ENCODE results near the gene FXYD1. TPM values are rescaled to one million over a fixed set of nuclear protein-coding genes. Genes with fewer than 3 reads are reported as not detected.
A peak's percentile ranks its signal among the peaks of the same experiment; 100 is the strongest.

FXYD1 gene
- total and polyA plus RNA-seq, 8 donors: 7.5 to 193 (median 24.0) TPM; not detected in 1

DNA sequence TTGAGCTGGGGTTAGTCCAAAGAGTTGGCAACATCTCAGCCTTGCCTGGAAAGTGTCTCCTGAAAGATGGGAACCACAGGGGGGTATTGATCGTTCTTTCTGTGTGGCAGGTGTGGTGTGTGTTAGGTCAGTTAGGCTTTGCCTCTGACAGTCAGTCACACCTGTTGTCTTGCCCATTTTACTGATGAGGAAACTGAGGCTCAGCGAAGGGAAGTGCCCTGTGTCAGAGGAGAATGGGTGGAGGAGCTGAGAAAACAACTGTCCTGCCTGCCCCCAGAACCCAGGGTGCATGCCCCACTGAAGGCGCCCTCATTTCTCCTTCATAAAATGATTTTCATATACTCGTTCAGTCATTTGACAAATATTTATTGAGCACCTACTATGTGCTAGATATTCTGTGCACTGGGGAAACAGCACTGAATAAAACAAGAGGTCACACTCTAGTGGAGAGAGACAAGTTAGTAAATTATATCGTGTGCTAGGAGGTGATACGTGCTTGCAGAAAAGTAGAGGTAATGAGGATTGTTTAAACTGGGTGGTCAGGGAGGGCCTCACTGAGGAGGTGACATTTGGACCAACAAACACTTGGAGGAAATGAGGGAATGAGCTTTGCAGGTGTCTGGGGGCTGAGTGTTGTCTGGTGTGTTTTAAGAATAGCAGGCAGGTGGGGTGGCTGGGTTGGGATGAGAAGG, 17.5 kb downstream of the FXYD1 start:
- intact Hi-C loops (cut with DNase I; ENCODE audit: low total_unique reads): no loop called here
- TF ChIP-seq EP300 (IDR thresholded peaks at IDR 0.05) (no peak), POLR2AphosphoS5 (IDR thresholded peaks at IDR 0.05) (no peak), POLR2A (IDR thresholded peaks at IDR 0.05) (no peak)
- TF ChIP-seq, protein P1, sequence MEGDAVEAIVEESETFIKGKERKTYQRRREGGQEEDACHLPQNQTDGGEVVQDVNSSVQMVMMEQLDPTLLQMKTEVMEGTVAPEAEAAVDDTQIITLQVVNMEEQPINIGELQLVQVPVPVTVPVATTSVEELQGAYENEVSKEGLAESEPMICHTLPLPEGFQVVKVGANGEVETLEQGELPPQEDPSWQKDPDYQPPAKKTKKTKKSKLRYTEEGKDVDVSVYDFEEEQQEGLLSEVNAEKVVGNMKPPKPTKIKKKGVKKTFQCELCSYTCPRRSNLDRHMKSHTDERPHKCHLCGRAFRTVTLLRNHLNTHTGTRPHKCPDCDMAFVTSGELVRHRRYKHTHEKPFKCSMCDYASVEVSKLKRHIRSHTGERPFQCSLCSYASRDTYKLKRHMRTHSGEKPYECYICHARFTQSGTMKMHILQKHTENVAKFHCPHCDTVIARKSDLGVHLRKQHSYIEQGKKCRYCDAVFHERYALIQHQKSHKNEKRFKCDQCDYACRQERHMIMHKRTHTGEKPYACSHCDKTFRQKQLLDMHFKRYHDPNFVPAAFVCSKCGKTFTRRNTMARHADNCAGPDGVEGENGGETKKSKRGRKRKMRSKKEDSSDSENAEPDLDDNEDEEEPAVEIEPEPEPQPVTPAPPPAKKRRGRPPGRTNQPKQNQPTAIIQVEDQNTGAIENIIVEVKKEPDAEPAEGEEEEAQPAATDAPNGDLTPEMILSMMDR (IDR thresholded peaks at IDR 0.05): no peak
- H3K36me3 ChIP-seq: peaks cover 7 to 39% (median 37%) of the 10 kb centered on the region in 4 donors
- H3K9me3 ChIP-seq: no peaks in the 10 kb centered on the region
- no peak for DNase-seq
- peak overlapping the region in 3 of 5 donors; percentile 78 to 90 (median 85) for H3K27ac ChIP-seq
- H3K4me3 ChIP-seq: peak overlapping the region; percentile 54 to 82 (median 70)
- H3K27me3 ChIP-seq: peaks cover 0 to 51% (median 9%) of the 10 kb centered on the region in 3 donors
- peaks cover 19 to 34% (median 26%) of the 10 kb centered on the region in 4 donors for H3K4me1 ChIP-seq
- WGBS, 5 donors: 89 to 94% (median 93%) methylated on average over 6 of the region's 6 CpGs

DNA sequence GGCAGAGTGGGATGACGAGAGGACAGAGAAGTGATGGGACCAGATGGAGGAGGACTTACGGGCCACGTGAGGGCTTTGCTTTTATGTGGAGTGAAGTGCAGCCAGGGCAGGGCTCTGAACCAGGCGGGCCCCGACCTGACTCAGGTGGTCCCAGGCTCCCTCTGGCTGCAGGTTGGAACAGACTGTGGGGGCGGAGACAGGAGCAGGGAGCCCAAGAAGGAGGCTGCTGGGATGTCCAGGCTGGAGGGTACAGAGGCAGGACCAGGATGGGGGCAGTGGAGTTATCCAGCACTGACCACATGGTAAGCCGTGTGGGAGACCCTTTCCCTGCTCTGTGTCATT, 18.0 kb downstream of the FXYD1 start:
- DNase-seq: no peak
- peaks cover 13 to 44% (median 43%) of the 10 kb centered on the region in 4 donors for H3K36me3 ChIP-seq
- H3K4me3 ChIP-seq: no peak overlapping the region
- intact Hi-C loops (cut with DNase I; ENCODE audit: low total_unique reads): no loop called here
- H3K9me3 ChIP-seq: no peaks in the 10 kb centered on the region
- 84 to 94% (median 90%) methylated on average over 7 of the region's 7 CpGs for WGBS, 5 donors
- peaks cover 0 to 46% (median 9%) of the 10 kb centered on the region in 3 donors for H3K27me3 ChIP-seq
- no peak overlapping the region for H3K27ac ChIP-seq
- peaks cover 19 to 34% (median 26%) of the 10 kb centered on the region in 4 donors for H3K4me1 ChIP-seq
- no peak for TF ChIP-seq EP300 (IDR thresholded peaks at IDR 0.05)

DNA sequence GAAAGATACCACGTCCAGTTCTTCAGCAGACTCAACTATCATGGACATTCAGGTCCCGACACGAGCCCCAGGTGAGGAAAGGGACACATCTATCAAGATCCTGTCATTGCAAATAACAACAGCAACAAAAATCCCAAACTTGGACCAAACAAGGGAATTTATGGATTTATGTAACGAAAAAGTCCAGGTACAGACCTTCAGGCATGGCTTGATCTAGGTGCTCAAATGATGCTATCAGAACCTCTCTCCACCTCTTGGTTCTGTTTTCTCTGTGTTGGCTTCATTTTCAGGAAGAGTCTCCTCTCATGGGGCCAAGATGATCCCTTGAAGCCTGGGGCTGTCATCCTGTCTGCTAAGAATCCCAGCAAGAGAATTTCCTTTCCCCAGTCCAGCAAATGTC, 18.8 kb downstream of the FXYD1 start:
- intact Hi-C loops (cut with DNase I; ENCODE audit: low total_unique reads): no loop called here
- no peak for TF ChIP-seq POLR2AphosphoS5 (IDR thresholded peaks at IDR 0.05)
- TF ChIP-seq POLR2A (IDR thresholded peaks at IDR 0.05): no peak
- TF ChIP-seq EP300 (IDR thresholded peaks at IDR 0.05): no peak
- TF ChIP-seq, protein P1 (IDR thresholded peaks at IDR 0.05): no peak
- DNase-seq: no peak
- no peak overlapping the region for H3K27ac ChIP-seq
- WGBS, 5 donors: 97 to 100% (median 99%) methylated on average over 4 of the region's 4 CpGs
- H3K9me3 ChIP-seq: peaks cover 0 to 6% (median 5%) of the 10 kb centered on the region in 4 donors
- peaks cover 0 to 42% (median 9%) of the 10 kb centered on the region in 3 donors for H3K27me3 ChIP-seq
- H3K4me3 ChIP-seq: no peak overlapping the region
- H3K4me1 ChIP-seq: peaks cover 19 to 34% (median 26%) of the 10 kb centered on the region in 4 donors
- H3K36me3 ChIP-seq: peaks cover 13 to 52% (median 50%) of the 10 kb centered on the region in 4 donors

DNA sequence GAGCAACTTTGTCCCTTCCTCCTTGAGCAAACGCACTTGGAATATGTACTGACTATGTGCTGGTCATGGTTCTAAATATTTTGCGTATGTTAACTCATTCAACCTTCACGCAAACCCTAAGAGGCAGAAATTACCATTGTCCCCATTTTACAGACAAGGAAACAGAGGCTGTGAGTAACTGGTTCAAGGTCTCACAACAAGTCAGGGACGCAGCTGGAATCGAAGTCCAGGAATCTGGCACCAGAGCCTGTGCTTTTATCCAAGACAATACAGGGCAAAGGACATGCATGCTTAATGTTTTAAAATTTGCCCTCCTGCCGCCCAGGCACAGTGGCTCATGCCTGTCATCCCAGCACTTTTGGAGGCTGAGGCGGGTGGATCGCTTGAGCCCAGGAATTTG, 21.0 kb downstream of the FXYD1 start:
- TF ChIP-seq, protein P1 (IDR thresholded peaks at IDR 0.05): no peak
- TF ChIP-seq EP300 (IDR thresholded peaks at IDR 0.05): no peak
- no peak for TF ChIP-seq POLR2AphosphoS5 (IDR thresholded peaks at IDR 0.05)
- no peak for TF ChIP-seq POLR2A (IDR thresholded peaks at IDR 0.05)
- WGBS, 5 donors: 83 to 95% (median 89%) methylated on average over 8 of the region's 8 CpGs
- Histone ChIP-seq H3K4me1 (peaks cover 6 to 18% (median 13%) of the 10 kb centered on the region in 4 donors), H3K27ac (no peak overlapping the region), H3K27me3 (peaks cover 0 to 23% (median 0%) of the 10 kb centered on the region in 3 donors), H3K4me3 (no peak overlapping the region), H3K9me3 (peaks cover 7 to 26% (median 17%) of the 10 kb centered on the region in 4 donors), H3K36me3 (peaks cover 21 to 74% (median 72%) of the 10 kb centered on the region in 4 donors)
- no peak for DNase-seq
- intact Hi-C loops (cut with DNase I; ENCODE audit: low total_unique reads): no loop called here
